HG02623 (cell line): ENCODE data around the gene A3GALT2.

ENCODE experiments used
- ATAC-seq: cut with Tn5 transposase; IDR thresholded peaks from one replicate; pipeline ENCODE4 v1.9.1; 2021; ENCODE audit warnings: moderate library complexity; ENCODE audit not compliant: unreplicated experiment

Gene A3GALT2

DNA sequence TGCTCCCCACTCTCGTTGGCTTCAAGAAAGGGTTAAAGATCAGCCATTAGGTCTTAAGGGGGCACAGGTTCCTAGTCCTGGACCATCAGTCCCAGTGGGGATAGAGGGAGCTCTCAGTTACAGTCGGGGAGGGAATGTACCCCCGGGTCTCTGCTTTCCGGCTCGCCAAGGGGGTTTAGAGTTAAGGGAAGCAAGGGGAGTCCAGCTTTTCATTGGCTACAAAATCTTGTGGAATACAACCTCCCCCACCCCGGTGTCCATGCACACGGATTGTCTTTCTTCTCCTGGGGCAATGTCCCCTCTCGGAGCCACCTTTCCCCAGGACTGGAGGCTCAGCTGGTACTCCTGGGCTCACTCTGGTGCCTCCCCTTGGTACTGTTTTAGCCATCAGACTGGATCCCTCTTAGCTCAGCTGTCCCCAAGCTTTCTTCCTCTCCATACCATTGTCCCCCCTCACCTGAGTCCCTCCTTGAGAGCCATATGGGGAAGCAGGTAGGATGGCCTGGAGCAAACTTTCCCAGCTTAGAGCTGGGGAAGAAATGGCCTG, at the start of gene A3GALT2:
Gene A3GALT2 (minus strand): TSS at position 480 of the 547 bp plus-strand sequence. CDS start 0 bp downstream, at position 480.
- no peak for ATAC-seq

DNA sequence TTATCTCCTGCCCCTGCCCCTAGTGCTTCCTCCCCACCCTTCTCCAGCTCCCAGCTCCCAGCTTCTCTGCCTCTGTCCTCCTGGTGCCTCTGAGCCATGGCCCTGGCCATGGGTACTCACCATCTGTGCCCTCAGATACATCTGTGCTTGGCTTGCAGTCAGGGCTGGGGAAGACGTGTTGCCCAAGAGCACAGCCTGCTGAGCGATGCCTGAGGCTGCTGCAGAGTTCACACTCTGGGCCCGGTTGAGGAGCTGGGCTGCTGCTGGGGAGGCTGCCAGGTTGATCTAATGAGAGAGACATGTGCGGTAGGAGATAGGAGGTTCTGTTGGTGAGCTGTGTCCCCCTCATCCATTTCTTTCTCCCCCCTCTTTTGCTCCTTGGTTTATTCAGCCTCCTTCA, 49.4 kb upstream of the A3GALT2 start:
- no peak for ATAC-seq

DNA sequence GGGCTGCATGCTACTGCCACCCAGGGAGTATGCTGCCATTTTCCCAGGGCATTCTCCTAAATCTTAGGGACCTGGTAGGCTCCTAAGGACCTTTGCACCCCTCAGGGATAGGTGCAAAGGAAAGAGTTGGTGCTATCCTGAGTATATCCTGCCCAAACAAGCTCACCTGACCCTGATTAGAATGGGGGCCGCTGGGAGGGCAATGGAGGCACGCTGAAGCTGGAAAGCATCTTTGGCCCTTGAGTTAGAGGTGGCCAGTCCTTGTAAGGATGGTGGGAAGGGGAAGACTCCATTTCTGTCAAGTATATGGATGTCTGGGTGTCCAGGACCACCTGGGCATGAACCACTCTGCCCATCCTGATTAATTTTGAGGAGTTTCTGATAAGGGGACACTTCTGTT, 48.9 kb upstream of the A3GALT2 start:
- no peak for ATAC-seq

DNA sequence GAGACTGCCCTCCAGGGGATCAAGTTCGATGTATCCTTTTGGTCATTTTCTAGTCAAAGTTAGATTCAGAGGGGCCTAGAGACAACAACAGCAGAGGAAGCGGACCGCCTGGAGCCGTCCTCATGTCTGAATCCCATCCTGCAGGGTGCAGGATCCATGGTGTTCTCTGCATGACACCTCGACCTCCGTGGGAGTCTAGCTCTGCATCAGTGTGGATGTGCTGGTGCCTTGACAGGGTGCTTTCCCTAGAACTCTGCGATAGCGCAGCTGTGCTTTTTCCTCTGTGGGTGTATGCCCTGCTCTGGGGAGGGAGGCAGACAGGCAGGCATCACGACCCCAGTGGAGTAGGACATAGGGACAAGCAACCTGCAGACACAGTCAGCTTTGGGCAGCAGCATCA, 48.2 kb upstream of the A3GALT2 start:
- ATAC-seq = no peak

DNA sequence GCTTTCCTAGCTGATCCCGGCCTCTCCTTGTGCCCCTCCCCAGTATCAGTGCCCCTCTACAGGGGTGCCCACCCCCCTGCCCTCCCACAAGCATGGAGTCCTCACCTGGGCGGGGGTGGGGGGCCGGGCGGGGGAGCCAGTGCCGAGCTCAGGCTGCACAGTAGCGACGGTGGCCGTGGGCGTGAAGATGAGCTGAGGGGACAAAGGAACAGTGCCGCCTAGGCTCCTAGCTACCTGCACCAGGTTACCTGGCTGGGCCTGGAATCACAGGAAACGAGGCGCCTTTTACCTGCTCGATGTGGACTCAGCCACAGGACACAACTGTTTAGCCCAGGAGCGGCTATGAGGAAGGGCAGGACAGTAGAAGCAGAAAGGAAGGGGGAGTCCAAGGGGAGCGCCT, 47.5 kb upstream of the A3GALT2 start:
- no peak for ATAC-seq

DNA sequence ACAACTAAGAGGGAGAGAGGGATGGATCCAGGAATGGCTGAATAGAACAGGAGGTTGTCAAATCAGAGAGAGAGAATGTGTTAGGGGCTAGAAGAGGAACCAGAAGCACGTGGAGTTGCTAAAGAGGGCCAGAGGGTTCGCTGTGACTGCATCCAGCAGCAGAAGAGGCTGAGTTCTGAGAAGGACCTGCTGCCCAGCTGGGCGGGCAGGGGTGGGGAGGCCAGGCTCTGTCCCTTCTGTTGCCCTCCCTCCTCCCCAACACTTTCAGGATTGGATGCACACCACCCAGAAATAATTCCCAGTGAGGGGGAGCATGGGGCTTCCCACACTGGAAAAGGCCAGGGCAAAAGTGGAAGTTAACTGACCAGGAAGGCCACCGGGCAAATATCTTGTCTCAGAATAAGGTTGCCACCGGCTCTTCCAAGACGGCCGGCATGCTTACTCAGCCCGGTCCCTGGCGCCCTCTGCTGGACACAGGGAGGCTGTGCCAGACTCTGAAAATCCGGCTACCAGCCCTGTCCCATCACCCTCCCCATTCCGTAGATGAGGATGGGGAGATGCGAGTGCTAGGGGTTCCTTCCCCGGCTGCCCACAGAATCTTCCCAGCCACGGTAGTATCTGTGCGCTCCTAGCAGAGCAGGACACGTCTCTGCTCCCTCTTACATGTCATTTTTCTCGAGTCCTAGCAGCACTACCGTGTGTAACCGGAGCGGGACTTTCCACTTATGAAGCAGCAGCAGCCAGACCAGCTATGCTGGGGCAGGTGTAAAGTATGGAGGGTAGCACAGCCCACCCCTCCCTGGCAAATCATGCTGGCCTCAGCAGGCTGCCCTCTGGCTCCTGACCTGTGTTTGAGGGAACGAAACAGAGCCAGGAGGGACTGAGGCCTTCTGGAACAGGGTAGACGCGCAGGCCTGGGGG, 46.8 kb upstream of the A3GALT2 start:
- peak; percentile 53 for ATAC-seq

DNA sequence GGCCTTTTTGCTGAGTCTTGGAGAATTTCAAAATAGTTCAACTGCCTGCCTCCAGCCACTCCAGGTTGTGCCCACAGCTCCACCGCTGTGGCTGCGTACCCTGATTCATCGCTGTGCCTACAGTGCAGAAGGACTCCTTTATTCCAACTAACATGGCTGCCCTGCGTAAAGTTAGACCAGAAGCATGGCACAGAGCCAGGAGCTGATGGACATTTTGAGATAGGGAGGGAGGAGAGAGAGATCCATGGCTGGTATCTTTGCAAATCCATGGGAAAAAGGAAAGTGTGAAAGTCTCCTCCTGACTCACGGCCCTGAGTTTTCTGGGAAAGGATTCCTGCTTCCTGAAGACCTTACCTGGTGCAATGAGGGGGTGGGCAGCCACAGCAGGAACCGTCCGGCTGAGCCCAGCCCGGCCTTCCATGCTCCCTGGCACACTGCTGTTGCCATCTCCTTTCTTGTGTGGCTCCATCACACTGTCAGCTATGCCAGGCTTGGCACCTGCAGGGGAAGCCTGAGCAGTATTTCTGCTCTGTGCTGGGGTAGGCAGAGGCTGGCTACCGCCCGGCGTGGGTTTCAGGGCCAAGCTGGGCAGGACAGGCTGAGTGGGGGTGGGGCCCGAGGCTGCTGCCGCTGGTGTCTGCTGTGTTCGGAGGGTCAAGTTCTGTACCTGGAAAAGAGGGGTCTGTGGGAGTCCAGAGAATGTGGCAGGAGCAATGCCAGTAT, 46.0 kb upstream of the A3GALT2 start:
- no peak for ATAC-seq

DNA sequence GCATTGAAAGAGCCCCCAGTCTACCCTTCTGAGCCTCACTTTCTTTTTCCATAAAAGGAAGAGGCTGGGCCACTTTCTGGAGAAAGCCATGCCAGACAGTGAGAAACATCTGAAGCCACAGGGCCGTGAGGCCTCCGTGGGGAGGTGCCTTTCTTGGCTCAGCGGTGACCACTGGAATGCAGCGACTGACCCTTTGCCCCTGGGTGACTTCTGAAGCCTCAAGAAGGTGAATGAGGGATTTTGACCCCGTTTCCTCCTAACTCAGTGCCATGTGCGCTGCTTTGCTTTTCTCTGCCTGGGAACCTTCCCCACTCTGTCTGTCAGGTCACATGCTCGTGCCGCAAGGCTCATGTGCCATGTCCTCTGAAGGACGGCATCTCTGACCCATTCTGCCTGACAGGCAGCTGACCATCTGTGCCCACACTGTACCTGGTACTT, 44.7 kb upstream of the A3GALT2 start:
- no peak for ATAC-seq

DNA sequence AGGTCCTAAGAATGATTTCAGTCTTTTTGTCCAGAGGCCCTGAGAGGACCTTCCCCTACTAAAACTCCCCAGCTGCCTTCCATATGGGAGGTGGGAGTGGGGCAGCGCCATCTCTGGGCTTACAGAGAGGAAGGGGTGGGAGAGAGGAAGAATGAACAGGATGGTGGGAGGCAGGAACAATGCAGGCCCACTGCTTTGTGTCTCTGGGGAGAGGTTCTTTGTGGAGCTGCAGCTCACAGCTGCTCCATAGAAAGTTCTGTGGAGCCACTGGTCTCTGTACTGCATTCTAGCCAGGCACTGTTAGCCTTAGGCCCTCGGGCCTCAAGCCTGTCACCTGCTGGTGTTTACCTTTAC, 43.6 kb upstream of the A3GALT2 start:
- no peak for ATAC-seq

DNA sequence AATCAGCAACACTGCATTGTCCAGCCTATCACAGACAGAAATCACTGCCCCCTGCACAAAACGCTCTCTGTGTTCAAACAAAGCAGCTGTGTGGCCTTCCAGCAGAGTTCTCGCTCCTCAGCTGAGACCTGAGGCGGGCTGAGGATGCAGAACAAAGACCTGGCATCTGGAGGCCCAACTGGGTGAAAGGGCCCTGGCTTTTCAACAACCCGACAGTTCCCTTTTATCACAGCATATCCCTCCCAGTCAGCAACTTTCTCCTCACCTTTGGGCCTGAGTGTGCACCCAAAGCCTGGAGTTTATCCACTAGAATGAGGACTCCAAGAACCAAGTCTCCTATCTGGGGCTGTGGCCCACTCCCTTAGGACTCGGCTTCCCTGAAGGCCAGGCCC, 42.6 kb upstream of the A3GALT2 start:
- ATAC-seq = no peak

DNA sequence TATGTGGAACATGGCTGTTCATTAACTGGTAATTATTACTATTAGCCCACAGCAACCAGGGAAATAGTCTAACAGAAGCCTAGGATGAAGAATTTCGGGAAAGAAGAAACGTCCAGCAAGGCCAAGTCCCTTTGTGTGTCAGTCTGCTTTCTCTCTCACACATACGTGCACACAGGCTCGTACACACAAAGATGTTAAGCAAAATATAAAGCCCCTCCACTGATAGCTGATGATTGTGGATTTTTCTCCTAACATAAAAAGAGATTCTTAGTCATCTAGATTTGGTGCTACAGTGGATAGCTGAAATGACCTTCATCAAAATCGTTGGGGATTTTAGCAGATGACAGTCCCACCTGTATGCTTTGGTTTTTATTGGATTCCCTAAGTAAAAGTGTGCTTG, 42.1 kb upstream of the A3GALT2 start:
- ATAC-seq = no peak

DNA sequence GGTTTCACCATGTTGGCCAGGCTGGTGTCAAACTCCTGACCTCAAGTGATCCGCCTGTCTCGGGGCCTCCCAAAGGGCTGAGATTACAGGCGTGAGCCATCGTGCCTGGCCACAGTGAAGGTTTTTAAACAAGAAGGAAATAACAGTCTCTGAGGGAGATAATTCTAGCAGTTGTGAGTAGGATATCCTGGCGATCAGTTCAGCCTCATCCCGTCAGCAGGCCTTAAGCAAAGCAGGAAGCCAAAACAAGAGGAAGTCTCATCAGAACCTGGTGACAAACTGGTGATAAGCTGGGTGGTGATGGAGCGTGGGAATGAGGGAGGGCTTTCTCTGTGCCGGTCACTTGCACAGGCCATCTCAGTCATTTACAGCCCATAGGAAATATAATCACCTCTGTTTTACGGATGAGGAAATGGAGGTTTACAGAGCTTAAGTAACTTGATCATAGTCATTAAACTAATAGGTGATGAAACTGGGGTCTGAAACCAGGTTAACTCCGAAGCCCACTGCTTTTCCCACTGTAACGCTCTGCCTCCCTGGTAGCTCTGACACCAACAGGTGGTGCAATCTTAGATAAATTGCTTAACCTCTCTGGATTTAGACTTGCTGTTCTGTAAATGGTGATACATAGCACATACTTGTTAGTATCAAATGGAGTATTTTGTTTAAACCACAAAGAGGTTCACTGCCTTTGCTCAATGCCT, 40.8 kb upstream of the A3GALT2 start:
- ATAC-seq = no peak

DNA sequence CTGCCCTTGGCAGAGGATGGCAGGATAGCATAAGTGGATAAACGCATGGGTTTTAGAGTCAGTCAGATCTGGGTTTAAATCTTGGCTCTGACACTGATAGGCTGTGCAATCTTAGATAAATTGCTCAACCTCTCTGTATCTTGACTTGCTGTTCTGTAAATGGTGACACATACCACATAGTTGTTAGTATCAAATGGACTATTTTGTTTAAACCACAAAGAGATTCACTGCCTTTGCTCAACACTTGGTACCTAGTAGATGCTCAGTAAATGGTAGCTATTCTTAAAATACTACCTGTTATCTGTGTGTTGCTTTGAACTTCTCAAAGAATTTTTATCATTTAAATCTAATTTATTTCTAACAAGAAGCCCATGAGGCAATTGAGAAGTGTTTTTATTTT, 39.5 kb upstream of the A3GALT2 start:
- no peak for ATAC-seq

DNA sequence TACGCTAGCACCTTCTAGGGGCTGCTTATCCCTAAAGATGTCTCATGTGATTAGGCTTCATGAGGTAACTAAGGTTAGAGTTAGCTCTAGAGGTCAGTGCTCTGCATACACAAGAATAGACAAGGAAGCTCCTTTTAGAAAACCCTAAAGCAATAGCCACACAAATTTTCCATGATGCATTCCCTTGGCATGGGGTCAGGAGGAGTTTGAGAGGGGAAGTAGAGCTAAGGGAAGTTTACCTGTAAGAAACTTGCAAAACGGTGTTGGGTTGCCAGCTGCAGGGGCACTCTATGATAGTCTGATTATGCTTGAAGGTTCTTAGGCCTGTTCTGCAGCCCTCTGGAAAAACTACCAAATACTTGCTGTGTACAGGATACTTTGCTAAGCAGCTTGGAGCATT, 39.0 kb upstream of the A3GALT2 start:
- no peak for ATAC-seq

DNA sequence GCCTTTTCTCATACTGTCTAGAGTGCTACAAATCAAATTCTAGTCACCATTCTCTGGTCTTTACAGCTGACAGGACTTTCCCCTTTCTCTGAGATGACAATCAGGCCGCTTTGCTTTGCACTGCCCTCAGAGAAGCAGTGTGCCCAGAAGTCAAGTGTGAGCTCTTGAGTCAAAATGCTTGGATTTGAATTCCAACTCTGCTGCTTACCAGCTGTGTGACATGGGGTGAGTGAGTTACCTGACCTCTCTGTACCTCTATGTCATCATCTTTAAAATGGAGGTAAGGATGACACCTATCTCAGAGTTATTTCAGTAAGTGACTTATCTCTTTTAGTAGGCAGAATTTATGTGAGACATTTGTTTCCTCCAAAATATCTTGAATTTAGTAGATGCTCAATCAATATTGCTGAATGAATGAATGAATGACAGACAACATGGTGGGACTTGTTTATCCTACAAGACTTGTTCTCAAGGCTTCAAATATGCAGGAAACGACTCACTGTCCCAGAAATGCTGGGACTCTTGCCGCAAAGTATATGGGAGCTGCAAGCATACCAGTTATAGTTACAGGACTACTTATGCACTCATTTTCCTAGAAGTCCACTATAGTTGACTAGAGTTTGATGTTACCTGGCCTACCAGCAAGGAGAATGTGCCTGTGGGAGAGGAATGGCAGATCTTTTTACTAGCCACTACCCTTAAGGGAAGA, 38.1 kb upstream of the A3GALT2 start:
- ATAC-seq = no peak

DNA sequence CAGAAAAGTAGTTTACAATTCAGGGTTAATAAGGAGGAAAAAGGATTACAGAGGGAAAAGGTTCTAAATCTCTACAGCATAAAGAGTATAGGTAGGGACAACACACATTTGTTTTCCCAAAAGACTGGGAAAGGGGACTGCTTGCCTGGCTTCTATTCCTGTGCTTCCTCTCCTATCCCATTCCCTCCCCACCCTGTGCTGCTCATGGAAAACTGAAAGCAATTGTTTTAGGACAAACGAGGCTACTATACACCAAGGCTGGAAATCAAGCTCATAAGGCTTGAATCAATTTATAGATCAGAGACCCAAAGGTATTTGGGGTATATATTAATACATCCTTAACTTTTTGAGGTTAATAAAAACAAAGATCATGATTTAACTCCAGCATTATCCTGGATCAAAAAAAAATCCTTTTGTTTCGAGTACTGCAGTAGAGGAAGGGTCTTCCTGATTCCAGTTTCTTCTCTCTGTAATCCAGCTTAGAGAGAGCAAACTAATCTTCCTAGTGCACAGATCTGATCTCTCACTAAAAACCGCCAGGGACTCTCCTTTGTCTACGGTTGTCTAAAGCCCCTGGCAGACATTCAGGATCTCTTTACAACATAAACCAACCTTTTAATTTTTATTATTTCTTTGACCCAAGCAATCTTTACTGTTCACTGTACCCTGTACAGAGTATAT, 37.4 kb upstream of the A3GALT2 start:
- no peak for ATAC-seq

DNA sequence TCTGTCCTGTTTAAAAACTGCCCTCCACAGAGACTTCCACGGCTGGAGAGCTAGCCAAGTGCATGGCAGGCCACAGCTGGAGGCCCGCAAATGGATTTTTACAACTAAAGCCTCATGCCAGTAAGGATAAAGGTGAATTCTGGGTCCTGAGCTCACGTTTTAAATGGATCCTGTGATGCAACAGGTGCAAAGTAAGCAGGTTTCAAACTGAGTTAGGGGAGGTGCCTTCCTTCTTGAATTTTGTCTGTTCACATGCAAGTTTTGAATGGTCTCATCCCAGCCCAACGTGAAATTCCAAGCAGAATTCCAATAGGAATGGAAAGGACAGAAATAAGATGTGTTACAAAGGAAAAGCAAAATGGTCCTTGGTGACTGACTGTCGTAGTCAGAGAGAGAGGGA, 36.2 kb upstream of the A3GALT2 start:
- no peak for ATAC-seq

DNA sequence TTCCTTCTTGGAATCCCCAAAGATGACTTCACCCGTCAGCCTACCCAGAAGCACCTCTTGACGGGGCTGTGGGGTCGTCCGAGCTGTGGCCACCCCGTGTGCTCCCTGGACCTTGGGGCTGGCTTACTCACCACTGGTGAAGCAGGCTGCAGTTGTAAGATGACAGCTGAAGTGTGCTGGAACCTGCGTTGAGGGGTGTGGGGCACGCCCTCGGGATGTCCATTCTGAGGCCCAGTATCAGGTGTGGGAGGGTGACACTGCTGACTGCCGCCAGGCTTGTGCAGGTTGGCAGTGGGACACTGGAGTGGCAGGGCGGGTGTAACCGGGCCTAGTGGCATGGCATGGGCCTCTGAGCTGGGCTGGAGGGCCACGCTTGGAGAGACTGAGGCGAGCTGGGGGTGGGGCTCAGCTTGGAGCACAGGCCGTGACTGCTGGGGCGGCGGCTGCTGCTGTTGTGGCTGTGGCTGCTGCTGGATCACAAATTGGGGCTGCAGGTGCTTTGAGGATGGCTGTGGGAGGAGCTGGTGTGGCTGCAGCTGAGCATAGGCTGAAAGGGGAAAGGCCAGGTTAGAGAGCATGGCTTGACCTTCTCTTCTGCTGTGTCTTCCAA, 33.9 kb upstream of the A3GALT2 start:
- ATAC-seq = no peak

DNA sequence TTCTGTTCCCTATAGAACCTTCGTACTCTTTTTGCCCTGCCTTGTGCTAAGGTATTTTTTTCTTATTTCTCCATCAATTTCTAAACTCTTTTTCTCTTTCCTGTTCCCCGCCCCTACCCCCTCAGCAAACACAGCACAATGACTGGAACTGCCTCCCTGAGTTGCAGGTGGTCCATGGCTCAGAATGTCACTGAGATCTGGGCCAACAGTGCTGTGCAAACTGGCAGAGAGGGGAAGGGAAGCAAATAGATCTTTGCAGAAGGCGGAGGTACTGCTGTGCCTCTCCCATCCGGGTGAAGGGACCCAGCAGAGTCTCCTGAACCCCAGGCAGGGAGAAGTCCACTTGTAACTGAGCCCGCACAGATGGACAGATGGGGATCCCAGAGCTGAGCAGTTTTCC, 32.6 kb upstream of the A3GALT2 start:
- ATAC-seq = no peak

DNA sequence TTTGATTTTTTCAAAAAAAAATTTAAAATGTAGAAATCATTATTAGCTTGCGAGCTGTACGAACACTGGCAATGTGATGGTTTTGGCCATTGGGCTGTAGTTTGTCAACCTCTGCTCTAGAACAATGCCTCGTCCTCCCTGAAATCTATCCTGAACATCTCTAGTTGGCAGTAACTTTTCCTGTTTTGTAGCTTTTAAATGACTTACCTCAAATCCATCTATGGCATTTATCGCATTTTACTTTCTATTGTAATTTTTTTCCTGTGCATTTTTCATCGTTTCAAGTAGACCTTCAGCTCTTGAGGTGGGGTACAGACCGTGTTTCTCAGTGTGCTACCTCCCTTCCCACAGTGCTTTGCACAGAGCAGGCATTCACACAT, 30.4 kb upstream of the A3GALT2 start:
- ATAC-seq = no peak
